ELR (cell line): ENCODE measurements around the gene PRKAR1B.

Source experiments
- DNase-seq: peaks from one replicate; pipeline ENCODE4 v3.0.0-alpha.2; 2015; ENCODE audit warnings: low read depth

The PRKAR1B gene

DNA sequence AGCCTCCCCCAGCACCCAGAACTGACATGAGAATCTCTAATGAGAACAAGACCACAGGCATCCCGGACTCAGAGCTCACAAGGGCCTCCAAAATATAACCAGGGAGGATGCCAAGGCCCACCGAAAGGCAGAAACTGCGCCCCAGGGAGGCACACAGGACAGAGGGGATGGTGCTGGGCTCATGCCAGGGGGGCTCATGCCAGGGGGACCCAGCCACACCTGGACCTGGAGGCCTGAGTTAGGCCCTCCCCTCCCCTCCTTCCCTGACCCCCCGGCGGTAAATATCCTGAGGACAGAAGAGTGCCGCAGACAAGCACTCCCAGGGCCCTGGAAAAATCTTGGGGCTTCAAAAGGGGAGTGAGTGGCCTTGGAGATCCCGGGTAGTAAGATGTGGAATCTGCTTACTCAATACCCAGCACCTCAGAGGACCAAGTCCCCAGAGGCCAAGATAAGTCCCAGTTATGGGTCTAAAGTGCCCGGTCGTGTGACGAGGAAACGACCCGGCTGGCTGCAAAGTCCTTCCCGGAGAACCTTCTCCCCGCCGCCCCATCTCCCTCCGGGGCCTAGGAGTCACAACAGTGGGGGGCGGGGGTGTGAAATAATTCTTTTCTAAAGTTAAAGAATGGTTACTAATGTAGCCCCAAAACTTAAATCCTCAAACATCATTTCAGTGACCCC, 219.3 kb downstream of the PRKAR1B start:
- no peak for DNase-seq

GRCh38 chr7:506921-507622, 220.0 kb downstream of the PRKAR1B start:
- DNase-seq = no peak

DNA sequence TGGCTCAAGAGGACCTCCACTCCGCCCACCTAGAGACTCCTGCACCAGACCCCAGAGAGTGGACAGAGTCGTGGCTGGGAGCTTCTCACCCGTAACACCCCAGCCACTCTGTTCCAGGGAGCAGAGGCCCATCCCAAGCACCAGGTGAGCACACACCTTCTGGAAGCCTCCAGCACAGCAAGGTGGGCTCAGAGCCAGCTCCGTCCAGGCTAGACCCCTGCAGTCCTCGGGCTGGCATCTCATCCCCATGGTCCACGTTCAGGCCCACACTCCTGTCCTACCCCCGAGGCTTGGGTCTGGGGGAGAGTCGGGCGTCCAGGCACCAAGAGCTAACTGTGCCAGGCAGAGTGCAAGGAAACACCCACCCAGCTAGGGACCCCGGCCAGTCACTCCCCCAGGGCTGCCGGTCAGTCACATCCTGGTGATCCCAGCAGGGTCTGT, 220.7 kb downstream of the PRKAR1B start:
- no peak for DNase-seq

DNA sequence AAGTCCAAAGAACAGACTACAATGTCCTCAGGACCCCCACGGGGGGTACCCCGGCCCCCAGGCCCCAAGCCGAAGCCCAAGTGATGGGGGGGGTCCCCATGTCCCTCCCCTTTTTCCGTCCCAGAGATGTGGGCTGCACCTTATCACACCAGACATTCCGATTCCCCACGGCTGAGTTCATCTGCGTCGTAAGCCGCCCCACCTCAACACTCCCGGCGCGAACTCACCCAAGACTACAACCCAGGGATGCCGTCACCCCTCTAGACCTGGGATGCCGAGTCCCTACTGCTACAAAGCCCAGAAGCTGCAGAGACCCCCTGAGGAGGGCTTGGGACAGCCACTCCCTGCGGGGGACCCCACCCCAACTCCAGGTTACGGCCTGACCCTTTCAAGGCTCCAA, 221.9 kb downstream of the PRKAR1B start:
- no peak for DNase-seq

DNA sequence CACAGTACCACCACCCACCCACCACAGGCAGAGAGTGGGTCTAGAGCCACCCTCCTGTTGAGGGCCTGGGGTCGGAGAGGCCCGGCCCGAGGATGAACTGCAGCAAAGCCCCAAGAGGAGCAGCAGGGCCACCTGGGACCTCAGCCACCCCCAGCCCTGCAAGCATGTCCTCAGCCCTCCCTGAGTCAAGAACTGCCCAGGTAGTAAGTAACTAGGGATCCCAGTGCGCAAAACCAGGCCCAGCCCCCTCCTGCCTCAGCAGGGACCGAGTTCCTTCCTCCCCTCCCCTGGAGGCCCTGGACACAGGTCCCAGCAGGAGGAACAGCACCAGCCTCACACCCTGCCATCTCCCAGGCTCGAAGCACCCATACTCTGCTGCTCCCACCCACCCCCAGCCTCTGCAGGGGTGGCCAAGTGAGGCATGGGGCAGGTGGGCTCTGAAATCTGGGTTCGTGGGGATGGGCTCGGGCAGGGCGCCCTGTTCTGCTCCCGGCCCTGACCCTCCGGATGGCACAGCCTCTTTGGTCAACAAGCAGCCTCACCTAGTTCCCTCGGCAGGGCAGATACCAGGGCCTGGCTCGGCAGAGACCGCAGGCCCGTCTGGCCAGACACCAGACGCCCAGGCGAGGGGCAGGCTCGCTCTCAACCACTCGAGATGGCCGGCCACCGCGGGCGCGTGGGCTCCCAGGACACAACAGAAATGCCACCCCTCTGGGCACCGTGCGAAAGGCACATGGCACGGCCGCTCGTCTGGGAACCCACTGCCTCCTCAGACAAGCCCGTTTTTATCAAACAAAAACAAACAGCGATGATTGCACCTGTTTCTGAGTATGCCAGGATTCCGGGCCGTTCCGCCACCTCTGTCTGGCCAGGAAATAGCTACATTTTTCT, 222.6 kb downstream of the PRKAR1B start:
- DNase-seq = no peak

DNA sequence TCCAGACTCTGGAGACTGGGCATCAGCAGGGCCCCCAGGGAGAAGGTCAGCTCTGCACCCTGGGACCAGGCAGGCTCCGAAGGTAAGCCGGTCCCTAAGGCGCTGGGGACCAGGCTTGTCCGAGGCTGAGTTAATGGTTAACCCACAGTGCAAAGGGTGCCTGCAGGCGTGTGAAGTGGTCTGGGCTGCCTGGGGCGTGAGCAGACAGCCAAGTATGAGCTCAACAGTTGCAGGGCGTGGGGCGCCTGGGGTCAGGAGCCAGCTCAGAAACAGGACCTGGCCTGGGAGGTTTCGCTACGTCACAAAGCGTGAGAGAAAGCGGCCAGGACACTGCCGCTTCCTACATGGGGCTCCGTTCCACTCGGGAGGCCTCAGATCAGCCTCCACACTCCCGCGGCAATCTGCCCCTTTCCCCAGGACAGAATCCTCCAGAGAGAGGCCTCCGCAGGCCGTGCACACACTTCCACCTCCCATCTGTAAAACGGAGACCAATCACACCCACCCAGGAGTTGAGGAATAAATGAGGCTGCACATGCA, 223.4 kb downstream of the PRKAR1B start:
- DNase-seq = no peak

GRCh38 chr7:502296-502695, 224.8 kb downstream of the PRKAR1B start:
- no peak for DNase-seq

DNA sequence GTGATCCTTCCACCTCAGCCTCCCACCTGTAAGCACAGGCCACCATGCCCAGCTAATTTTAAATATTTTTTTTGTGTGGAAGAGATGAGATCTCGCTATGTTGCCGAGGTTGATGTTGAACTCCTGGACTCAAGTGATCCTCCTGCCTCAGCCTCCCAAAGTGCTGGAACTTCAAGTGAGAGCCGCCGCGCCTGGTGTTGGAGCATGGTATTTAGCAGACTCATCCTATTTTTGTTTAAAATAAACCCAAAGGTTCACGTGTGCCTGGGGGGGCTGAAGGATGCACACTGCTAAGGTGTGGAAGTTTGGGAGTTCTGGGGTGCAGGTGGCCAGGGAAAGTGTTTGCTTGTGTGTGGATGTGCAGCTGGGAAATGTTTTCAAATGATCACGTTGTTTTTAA, 225.6 kb downstream of the PRKAR1B start:
- no peak for DNase-seq

GRCh38 chr7:500521-501420, 226.3 kb downstream of the PRKAR1B start:
- no peak for DNase-seq

- no peak for DNase-seq
Measured at GRCh38 chr7:499853-500485, 227.1 kb downstream of the PRKAR1B start.
